KMS-11 (cell line): Measurements from ENCODE around the gene MYH14.

Experiments used
- H2AFZ ChIP-seq: fragments of 200-600 bp; sonication (generic); 2 replicates; pipeline ENCODE4 v1.6.1; 2016; ENCODE audit warnings: antibody characterized with exemption, mixed run types, low read depth
- H3K27ac ChIP-seq: fragments of 200-600 bp; sonication (generic); 2 replicates; pipeline ENCODE4 v1.6.1; 2016; ENCODE audit warnings: mild to moderate bottlenecking, mixed run types
- H3K27me3 ChIP-seq: fragments of 200-600 bp; sonication (generic); 2 replicates; pipeline ENCODE4 v1.6.1; 2017; ENCODE audit warnings: mild to moderate bottlenecking, low read depth, mixed run types, moderate library complexity; ENCODE audit not compliant: insufficient read depth
- H3K36me3 ChIP-seq: fragments of 200-600 bp; sonication (generic); 2 replicates; pipeline ENCODE4 v1.6.1; 2017; ENCODE audit warnings: mild to moderate bottlenecking, mixed run types; ENCODE audit not compliant: insufficient read depth
- H3K4me1 ChIP-seq: fragments of 200-600 bp; sonication (generic); 2 replicates; pipeline ENCODE4 v1.6.1; 2016; ENCODE audit warnings: mild to moderate bottlenecking, low read depth, mixed run types; ENCODE audit not compliant: poor library complexity, severe bottlenecking
- H3K4me2 ChIP-seq: fragments of 200-600 bp; sonication (generic); 2 replicates; pipeline ENCODE4 v1.7.0; 2016; ENCODE audit warnings: mild to moderate bottlenecking, mixed run types
- H3K4me3 ChIP-seq: fragments of 200-600 bp; sonication (generic); IDR thresholded peaks from 2 replicates; pipeline ENCODE4 v1.6.1; 2017; ENCODE audit warnings: low read depth, low read length, mixed read lengths; ENCODE audit not compliant: insufficient read depth
- H3K79me2 ChIP-seq: fragments of 200-600 bp; sonication (generic); 2 replicates; pipeline ENCODE4 v1.6.1; 2016; ENCODE audit warnings: low read depth, mixed run types; ENCODE audit not compliant: insufficient read depth
- H3K9ac ChIP-seq: fragments of 200-600 bp; sonication (generic); 2 replicates; pipeline ENCODE4 v1.6.1; 2016; ENCODE audit warnings: mild to moderate bottlenecking, mixed run types
- H4K20me1 ChIP-seq: fragments of 200-600 bp; sonication (generic); 2 replicates; pipeline ENCODE4 v1.6.1; 2016; ENCODE audit warnings: mild to moderate bottlenecking, mixed run types; ENCODE audit not compliant: insufficient read depth
- CTCF ChIP-seq: fragments of 200-600 bp; sonication (generic); conservative IDR thresholded peaks from 2 replicates; pipeline ENCODE4 v1.6.1; 2017; ENCODE audit warnings: low read depth, mild to moderate bottlenecking, antibody characterized with exemption, low read length, moderate library complexity, mixed read lengths

Gene MYH14

GRCh38 chr19:50248413-50248812 is 45.0 kb downstream of the MYH14 start:
- Histone ChIP-seq H3K79me2 (no peaks in the 10 kb centered on the region), H3K27me3 (peaks cover 17% of the 10 kb centered on the region; the same call in 1 of the 2 replicates), H4K20me1 (no peaks in the 10 kb centered on the region), H3K4me2 (no peak overlapping the region), H2AFZ (no peak overlapping the region), H3K4me1 (no peaks in the 10 kb centered on the region), H3K9ac (no peak overlapping the region), H3K4me3 (no peak overlapping the region), H3K36me3 (no peaks in the 10 kb centered on the region), H3K27ac (no peak overlapping the region)
- no peak for TF ChIP-seq CTCF

DNA sequence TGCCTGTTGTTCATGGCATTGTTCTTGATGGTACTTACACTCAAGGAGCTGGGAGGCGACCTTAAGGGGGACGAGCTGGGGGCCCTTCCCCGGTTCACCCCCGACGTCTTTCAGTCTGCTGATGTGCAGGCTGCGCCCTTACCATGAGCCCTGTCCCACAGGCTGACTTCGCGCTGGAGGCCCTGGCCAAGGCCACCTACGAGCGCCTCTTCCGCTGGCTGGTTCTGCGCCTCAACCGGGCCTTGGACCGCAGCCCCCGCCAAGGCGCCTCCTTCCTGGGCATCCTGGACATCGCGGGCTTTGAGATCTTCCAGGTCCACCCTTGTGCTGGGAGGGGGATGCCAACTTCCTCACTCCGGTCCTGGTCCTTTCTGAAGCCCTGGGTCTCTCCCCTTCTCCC is 45.4 kb downstream of the MYH14 start:
- no peaks in the 10 kb centered on the region for H3K36me3 ChIP-seq

DNA sequence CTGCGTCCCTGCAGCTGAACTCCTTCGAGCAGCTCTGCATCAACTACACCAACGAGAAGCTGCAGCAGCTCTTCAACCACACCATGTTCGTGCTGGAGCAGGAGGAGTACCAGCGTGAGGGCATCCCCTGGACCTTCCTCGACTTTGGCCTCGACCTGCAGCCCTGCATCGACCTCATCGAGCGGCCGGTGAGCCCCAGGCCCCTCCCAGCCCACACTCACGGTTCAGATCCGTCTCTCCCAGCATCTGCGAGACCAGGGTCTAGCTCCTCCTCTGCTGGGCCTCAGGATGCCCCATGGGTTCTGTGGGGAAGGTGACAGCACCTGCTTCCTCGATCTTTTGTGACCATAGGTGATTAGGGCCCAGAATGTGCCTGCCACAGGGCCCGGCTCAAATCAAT is 46.2 kb downstream of the MYH14 start:
- peaks cover 14% of the 10 kb centered on the region; the same call in 1 of the 2 replicates for H3K27me3 ChIP-seq

More for the DNA sequence above, 45.4 kb downstream of the MYH14 start:
- H4K20me1 ChIP-seq: no peaks in the 10 kb centered on the region
- TF ChIP-seq CTCF: no peak
- no peak overlapping the region for H3K4me2 ChIP-seq
- H3K27ac ChIP-seq: no peak overlapping the region
- H2AFZ ChIP-seq: no peak overlapping the region
- H3K4me1 ChIP-seq: no peaks in the 10 kb centered on the region
- H3K27me3 ChIP-seq: peaks cover 14% of the 10 kb centered on the region; the same call in 1 of the 2 replicates
- no peak overlapping the region for H3K9ac ChIP-seq
- H3K79me2 ChIP-seq: no peaks in the 10 kb centered on the region
- no peak overlapping the region for H3K4me3 ChIP-seq

DNA sequence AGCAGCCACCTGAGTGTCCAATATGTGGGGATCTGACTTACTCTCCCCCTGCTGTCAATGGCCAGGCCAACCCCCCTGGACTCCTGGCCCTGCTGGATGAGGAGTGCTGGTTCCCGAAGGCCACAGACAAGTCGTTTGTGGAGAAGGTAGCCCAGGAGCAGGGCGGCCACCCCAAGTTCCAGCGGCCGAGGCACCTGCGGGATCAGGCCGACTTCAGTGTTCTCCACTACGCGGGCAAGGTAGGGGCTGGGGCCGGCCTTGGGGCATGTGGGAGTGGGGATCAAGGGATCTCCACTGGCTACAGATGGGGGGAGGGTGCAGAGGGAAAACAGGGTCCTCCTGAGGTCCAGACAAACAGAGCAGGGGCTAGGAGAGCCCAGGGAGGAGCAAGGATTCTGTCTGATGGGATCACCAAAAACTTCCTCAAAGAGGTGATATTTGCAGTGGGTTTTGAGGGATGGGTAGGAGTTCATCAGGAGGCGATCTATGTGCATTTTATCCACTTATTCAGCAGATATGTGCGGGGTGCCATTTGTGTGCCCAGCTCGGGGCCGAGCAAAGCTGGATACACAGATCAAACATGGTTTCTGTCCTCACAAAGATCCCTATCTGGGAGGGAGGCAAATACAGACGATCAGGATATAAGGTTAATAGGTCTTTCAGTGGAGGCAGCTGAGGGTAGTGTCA is 47.2 kb downstream of the MYH14 start:
- Histone ChIP-seq H3K4me3 (no peak overlapping the region), H3K27ac (no peak overlapping the region), H3K36me3 (no peaks in the 10 kb centered on the region), H3K4me1 (no peaks in the 10 kb centered on the region), H4K20me1 (no peaks in the 10 kb centered on the region), H3K9ac (no peak overlapping the region), H3K4me2 (no peak overlapping the region), H3K27me3 (peaks cover 7% of the 10 kb centered on the region; the same call in 1 of the 2 replicates), H2AFZ (no peak overlapping the region), H3K79me2 (no peaks in the 10 kb centered on the region)
- no peak for TF ChIP-seq CTCF

More for the DNA sequence above, 46.2 kb downstream of the MYH14 start:
- H3K79me2 ChIP-seq: no peaks in the 10 kb centered on the region
- H3K4me3 ChIP-seq: no peak overlapping the region
- no peak overlapping the region for H3K4me2 ChIP-seq
- no peak overlapping the region for H2AFZ ChIP-seq
- H4K20me1 ChIP-seq: no peaks in the 10 kb centered on the region
- no peak overlapping the region for H3K9ac ChIP-seq
- no peak overlapping the region for H3K27ac ChIP-seq
- no peaks in the 10 kb centered on the region for H3K36me3 ChIP-seq
- no peaks in the 10 kb centered on the region for H3K4me1 ChIP-seq
- no peak for TF ChIP-seq CTCF
